ENCODE measurements around the gene TMEM87B. TPM values are rescaled to one million over a fixed set of nuclear protein-coding genes. Genes with fewer than 3 reads are reported as not detected.

TMEM87B gene
- total RNA-seq, 1 experiment from 2014 or later = 14.8 TPM

DNA sequence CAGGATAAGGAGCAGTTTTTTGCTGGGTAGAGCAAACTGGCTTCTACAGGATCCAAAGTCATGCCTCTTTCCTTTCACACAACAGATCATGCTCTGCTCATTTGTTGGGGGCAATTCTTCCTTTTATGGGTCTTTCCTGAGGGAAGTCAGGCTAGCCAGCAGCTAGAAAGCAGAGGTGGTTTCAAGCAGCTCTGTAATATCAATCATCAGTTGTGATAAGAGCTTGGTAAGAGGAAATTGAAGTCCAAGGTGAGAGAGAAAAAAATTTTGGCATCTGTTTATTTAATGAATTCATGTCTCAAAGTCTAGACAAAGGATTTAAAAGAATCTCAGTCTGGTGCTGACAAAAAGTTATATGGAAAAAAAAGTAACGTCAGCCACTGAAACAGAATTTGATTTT, 6.2 kb downstream of the TMEM87B start:
- TF ChIP-seq, protein P1, sequence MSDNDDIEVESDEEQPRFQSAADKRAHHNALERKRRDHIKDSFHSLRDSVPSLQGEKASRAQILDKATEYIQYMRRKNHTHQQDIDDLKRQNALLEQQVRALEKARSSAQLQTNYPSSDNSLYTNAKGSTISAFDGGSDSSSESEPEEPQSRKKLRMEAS (IDR thresholded peaks at IDR 0.05) = no peak
- TF ChIP-seq YY1 (IDR thresholded peaks at IDR 0.05; ENCODE audit: extremely low read depth, insufficient replicate concordance, low read depth, low read length) = no peak
- no peak for TF ChIP-seq FOSL1 (IDR thresholded peaks at IDR 0.05; ENCODE audit: low read depth)
- TF ChIP-seq CEBPB (IDR thresholded peaks at IDR 0.05; ENCODE audit: low read depth) = no peak
- TF ChIP-seq POLR2A (IDR thresholded peaks at IDR 0.05; ENCODE audit: borderline replicate concordance, extremely low read depth, insufficient read depth, insufficient read length) = no peak
- TF ChIP-seq, protein P2, sequence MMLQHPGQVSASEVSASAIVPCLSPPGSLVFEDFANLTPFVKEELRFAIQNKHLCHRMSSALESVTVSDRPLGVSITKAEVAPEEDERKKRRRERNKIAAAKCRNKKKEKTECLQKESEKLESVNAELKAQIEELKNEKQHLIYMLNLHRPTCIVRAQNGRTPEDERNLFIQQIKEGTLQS (IDR thresholded peaks at IDR 0.05) = no peak
- TF ChIP-seq, protein P3, sequence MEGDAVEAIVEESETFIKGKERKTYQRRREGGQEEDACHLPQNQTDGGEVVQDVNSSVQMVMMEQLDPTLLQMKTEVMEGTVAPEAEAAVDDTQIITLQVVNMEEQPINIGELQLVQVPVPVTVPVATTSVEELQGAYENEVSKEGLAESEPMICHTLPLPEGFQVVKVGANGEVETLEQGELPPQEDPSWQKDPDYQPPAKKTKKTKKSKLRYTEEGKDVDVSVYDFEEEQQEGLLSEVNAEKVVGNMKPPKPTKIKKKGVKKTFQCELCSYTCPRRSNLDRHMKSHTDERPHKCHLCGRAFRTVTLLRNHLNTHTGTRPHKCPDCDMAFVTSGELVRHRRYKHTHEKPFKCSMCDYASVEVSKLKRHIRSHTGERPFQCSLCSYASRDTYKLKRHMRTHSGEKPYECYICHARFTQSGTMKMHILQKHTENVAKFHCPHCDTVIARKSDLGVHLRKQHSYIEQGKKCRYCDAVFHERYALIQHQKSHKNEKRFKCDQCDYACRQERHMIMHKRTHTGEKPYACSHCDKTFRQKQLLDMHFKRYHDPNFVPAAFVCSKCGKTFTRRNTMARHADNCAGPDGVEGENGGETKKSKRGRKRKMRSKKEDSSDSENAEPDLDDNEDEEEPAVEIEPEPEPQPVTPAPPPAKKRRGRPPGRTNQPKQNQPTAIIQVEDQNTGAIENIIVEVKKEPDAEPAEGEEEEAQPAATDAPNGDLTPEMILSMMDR (IDR thresholded peaks at IDR 0.05 in 2 of 3, conservative IDR thresholded peaks at IDR 0.05 in 1 of 3; ENCODE audit: borderline replicate concordance in 1 of 3, insufficient read depth in 1 of 3, low read depth in 2 of 3, low read length in 2 of 3) = no peak
- TF ChIP-seq RAD21 (IDR thresholded peaks at IDR 0.05; ENCODE audit: low read depth) = no peak
- TF ChIP-seq SRF (IDR thresholded peaks at IDR 0.05; ENCODE audit: low read depth) = no peak
- TF ChIP-seq POLR2AphosphoS5 (IDR thresholded peaks at IDR 0.05; ENCODE audit: low read depth, low read length) = no peak
- no peak for TF ChIP-seq JUND (IDR thresholded peaks at IDR 0.05)
- TF ChIP-seq ZNF274 (IDR thresholded peaks at IDR 0.05; ENCODE audit: low read depth, low read length) = no peak
- TF ChIP-seq CBX3 (IDR thresholded peaks at IDR 0.05; ENCODE audit: low read depth) = no peak
- Histone ChIP-seq H3K9ac (ENCODE audit: low read length) (no peak overlapping the region), H3K79me2 (ENCODE audit: insufficient read depth, low read length) (peaks cover 11% of the 10 kb centered on the region), H3K36me3 (ENCODE audit: control insufficient read depth in 1 of 2, insufficient read depth in 2 of 2, low read length in 2 of 2) (peaks cover 0 to 10% of the 10 kb centered on the region in 2 experiments; a peak in 1 of 4 replicates), H3K9me3 (ENCODE audit: control insufficient read depth in 1 of 2, insufficient read depth in 1 of 2, low read depth in 1 of 2, low read length in 2 of 2) (no peaks in the 10 kb centered on the region), H3K4me2 (ENCODE audit: low read length) (no peak overlapping the region), H3K4me1 (ENCODE audit: control insufficient read depth in 1 of 2, insufficient read depth in 2 of 2, low read length in 2 of 2) (peaks cover 12 to 14% of the 10 kb centered on the region in 2 experiments), H3K4me3 (replicated peaks in 1 of 2; ENCODE audit: low read depth in 1 of 2, low read length in 2 of 2) (no peak overlapping the region), H2AFZ (ENCODE audit: low read depth, low read length, poor library complexity, severe bottlenecking) (no peak overlapping the region), H3K9me2 (ENCODE audit: insufficient read depth) (no peaks in the 10 kb centered on the region), H4K20me1 (ENCODE audit: insufficient read depth) (no peaks in the 10 kb centered on the region), H3K27ac (ENCODE audit: low read depth, low read length) (no peak overlapping the region), H3K27me3 (ENCODE audit: insufficient read depth, low read length) (no peaks in the 10 kb centered on the region)
- ChIA-PET CTCF (no interaction called here), POLR2A (no interaction called here), RAD21 (ENCODE audit: low non-redundant PET in 1 of 2, low total read pairs in 2 of 2, uncharacterized antibody in 2 of 2, unreplicated experiment in 2 of 2) (no interaction called here)
- intact Hi-C loops (cut with micrococcal nuclease) = no loop called here
- no TSS peak for BruUV-seq (replicated peaks)
- no peak for ATAC-seq
- DNase-seq (ENCODE audit: low read depth, low spot score) = no peak

All from HCT116 (cell line).